Thyroid gland (tissue), 4 donors: Measurements from ENCODE around the gene ZP3.
"Not testable (repeated sequence)": the region's sequence is repeated elsewhere in the genome, so short reads cannot be mapped to it uniquely, and the experiment has no call there.

Source experiments
- CTCF ChIP-seq, 6 experiments: fragments of 200-600 bp in 3 of 6; fragments of 450-650 bp in 3 of 6; sonication (generic) in 3 of 6; IDR thresholded peaks; one replicate each; pipeline ENCODE4 v1.5.1; 2016 to 2019; ENCODE audit warnings: antibody characterized with exemption in 6 of 6, mild to moderate bottlenecking in 2 of 6, inconsistent platforms in 1 of 6, moderate library complexity in 1 of 6
- POLR2A ChIP-seq, 2 donors: fragments of 450-650 bp; IDR thresholded peaks; one replicate each; pipeline ENCODE4 v1.6.1; 2017; ENCODE audit warnings: antibody characterized with exemption in 2 of 2, mild to moderate bottlenecking in 2 of 2, moderate library complexity in 1 of 2

DNA sequence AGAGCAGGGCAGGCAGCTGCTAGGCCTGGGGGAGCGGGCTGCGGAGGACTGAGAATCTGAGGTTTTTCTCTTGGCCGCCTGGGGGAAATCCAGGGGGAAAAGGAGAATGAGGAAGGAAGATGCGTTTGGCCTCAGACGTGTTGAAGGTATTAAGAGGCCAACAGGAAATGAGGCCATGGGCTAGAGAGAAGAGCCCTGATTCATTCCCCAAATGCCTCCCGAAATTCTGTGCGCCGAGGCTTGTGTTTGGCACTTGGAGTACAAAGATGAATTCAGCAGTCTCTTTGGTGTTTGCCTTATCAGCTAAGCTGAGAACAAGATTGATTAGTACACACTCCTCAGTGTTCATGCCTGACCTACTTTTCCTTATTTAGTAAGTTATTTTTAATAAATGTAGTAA, 41.2 kb downstream of the ZP3 start:
- not testable (repeated sequence) for TF ChIP-seq CTCF, POLR2A (IDR thresholded peaks at IDR 0.05)
